ENCODE results near the gene CKAP4.

CKAP4 gene

DNA sequence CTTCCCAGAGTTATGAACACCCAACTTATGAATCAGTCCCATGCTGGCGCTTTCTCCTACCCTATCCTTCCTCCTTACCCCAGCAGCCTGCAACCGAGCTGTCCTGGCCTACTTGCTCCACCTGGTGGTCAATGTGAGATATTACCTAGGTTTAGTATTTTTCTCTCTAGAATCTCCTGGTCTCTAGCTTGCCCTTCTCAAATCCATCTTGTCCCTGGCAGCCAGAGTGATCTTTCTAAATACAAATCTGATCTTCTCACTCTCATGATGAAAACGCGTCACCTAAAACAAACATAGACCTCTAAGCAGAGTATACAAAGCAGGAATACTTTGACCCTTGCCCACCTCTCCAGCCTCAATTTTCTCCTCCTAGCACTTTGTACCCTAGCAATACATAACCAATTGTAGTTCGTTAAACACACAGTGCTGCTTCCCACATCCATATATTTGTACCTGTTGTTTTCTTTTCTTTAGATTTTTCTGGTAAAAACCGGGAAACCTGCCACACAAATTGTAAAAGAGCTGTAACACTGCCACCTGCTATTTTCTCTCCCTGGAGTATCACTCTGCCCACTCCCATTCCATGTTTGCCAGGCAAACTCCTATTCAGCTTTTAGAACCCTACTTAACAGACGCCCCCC lies 34.8 kb upstream of the CKAP4 start:
- Histone ChIP-seq H3K9ac (no peak overlapping the region), H4K20me1 (ENCODE audit: insufficient read depth) (no peaks in the 10 kb centered on the region), H3K4me1 (ENCODE audit: low read depth, poor library complexity, severe bottlenecking) (no peaks in the 10 kb centered on the region), H3K27ac (no peak overlapping the region), H3K79me2 (ENCODE audit: insufficient read depth, low read depth) (no peaks in the 10 kb centered on the region), H3K4me2 (no peak overlapping the region), H3K27me3 (ENCODE audit: insufficient read depth, low read depth) (no peaks in the 10 kb centered on the region), H2AFZ (ENCODE audit: low read depth) (no peak overlapping the region), H3K4me3 (IDR thresholded peaks at IDR 0.05; ENCODE audit: insufficient read depth, low read depth, low read length) (no peak overlapping the region), H3K36me3 (ENCODE audit: insufficient read depth) (no peaks in the 10 kb centered on the region)
- TF ChIP-seq, protein P1, sequence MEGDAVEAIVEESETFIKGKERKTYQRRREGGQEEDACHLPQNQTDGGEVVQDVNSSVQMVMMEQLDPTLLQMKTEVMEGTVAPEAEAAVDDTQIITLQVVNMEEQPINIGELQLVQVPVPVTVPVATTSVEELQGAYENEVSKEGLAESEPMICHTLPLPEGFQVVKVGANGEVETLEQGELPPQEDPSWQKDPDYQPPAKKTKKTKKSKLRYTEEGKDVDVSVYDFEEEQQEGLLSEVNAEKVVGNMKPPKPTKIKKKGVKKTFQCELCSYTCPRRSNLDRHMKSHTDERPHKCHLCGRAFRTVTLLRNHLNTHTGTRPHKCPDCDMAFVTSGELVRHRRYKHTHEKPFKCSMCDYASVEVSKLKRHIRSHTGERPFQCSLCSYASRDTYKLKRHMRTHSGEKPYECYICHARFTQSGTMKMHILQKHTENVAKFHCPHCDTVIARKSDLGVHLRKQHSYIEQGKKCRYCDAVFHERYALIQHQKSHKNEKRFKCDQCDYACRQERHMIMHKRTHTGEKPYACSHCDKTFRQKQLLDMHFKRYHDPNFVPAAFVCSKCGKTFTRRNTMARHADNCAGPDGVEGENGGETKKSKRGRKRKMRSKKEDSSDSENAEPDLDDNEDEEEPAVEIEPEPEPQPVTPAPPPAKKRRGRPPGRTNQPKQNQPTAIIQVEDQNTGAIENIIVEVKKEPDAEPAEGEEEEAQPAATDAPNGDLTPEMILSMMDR (conservative IDR thresholded peaks at IDR 0.05; ENCODE audit: low read depth, low read length): peak; percentile 87

DNA sequence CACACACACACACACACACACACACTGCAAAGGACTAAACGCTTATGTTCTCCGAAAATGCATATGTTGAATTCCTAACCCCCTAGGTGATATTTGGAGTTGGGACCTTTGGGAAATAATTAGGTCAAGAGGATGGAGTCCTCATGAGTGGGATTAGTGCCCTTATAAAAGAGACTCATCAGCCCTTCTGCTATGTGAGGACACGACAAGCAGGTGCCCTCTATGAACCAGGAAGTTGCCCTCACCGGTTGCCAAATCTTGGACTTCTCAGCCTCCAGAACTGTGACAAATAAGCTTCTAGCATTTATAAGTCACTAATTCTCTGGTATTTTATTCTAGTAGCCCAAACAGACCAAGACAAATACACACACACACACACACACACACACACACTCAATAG lies 34.0 kb upstream of the CKAP4 start:
- Histone ChIP-seq H3K36me3 (ENCODE audit: insufficient read depth) (no peaks in the 10 kb centered on the region), H3K27me3 (ENCODE audit: insufficient read depth, low read depth) (no peaks in the 10 kb centered on the region), H4K20me1 (ENCODE audit: insufficient read depth) (no peaks in the 10 kb centered on the region), H3K9ac (no peak overlapping the region), H3K79me2 (ENCODE audit: insufficient read depth, low read depth) (no peaks in the 10 kb centered on the region), H3K4me2 (no peak overlapping the region), H3K4me3 (IDR thresholded peaks at IDR 0.05; ENCODE audit: insufficient read depth, low read depth, low read length) (no peak overlapping the region), H2AFZ (ENCODE audit: low read depth) (no peak overlapping the region), H3K27ac (no peak overlapping the region), H3K4me1 (ENCODE audit: low read depth, poor library complexity, severe bottlenecking) (no peaks in the 10 kb centered on the region)
- TF ChIP-seq, protein P1 (conservative IDR thresholded peaks at IDR 0.05; ENCODE audit: low read depth, low read length): no peak

DNA sequence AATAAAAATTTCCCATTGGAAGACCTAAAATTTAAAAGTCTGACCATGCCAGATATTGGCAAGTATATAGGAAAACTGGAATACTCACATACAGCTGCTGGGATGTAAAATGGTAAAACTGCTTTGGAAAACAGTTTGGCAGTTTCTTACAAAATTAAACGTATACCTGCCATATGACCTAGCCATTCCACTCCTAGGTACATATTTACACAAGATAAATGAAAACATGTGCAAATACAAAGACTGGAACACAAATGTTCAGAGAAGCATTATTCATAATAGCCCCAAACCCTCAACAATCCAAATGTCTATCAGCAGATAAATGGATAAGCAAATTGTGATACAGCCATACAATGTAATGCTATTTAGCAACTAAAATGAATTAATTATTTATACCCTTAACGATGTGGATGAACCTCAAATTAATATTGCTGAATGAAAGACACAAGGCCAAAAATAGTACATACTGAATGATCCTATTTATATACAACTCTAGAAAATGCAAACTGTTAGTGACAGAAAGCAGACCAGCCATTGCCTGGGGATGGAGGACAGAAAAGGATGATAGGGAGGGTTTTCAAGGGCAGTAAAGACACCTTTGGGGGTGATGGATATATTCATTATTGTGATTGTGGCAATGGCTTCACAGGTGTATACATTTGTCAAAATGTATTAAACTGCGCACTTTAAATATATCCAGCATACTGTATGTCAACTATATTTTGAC lies 33.4 kb upstream of the CKAP4 start:
- no peak overlapping the region for H3K4me2 ChIP-seq
- H3K4me1 ChIP-seq (ENCODE audit: low read depth, poor library complexity, severe bottlenecking): no peaks in the 10 kb centered on the region
- no peaks in the 10 kb centered on the region for H3K27me3 ChIP-seq (ENCODE audit: insufficient read depth, low read depth)
- H3K4me3 ChIP-seq (IDR thresholded peaks at IDR 0.05; ENCODE audit: insufficient read depth, low read depth, low read length): no peak overlapping the region
- TF ChIP-seq, protein P1 (conservative IDR thresholded peaks at IDR 0.05; ENCODE audit: low read depth, low read length): no peak
- no peak overlapping the region for H3K27ac ChIP-seq
- H4K20me1 ChIP-seq (ENCODE audit: insufficient read depth): no peaks in the 10 kb centered on the region
- no peaks in the 10 kb centered on the region for H3K79me2 ChIP-seq (ENCODE audit: insufficient read depth, low read depth)
- H3K36me3 ChIP-seq (ENCODE audit: insufficient read depth): no peaks in the 10 kb centered on the region
- no peak overlapping the region for H2AFZ ChIP-seq (ENCODE audit: low read depth)
- H3K9ac ChIP-seq: no peak overlapping the region

DNA sequence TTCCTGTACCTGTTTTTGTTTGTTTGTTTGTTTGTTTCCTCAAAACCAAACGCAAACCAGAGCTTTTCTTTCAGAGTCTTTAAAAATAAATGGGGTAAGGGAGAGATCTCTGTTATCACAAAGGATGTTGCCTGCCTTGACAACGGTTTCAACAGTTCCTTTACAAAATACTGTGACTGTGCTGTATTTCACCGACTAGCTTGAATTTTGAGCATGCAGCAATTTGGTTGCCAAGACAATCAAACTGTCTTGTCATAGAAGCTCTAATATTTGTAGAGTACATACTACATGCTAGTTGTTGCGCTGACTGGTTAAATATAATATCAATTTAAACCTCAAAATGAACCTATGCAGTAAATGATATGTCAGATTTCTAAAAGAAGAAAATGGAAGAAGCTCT lies 32.3 kb upstream of the CKAP4 start:
- no peak overlapping the region for H3K27ac ChIP-seq
- H4K20me1 ChIP-seq (ENCODE audit: insufficient read depth): no peaks in the 10 kb centered on the region
- H3K79me2 ChIP-seq (ENCODE audit: insufficient read depth, low read depth): no peaks in the 10 kb centered on the region
- H3K4me2 ChIP-seq: no peak overlapping the region
- no peak overlapping the region for H2AFZ ChIP-seq (ENCODE audit: low read depth)
- H3K9ac ChIP-seq: no peak overlapping the region
- TF ChIP-seq, protein P1 (conservative IDR thresholded peaks at IDR 0.05; ENCODE audit: low read depth, low read length): no peak
- no peaks in the 10 kb centered on the region for H3K36me3 ChIP-seq (ENCODE audit: insufficient read depth)
- no peak overlapping the region for H3K4me3 ChIP-seq (IDR thresholded peaks at IDR 0.05; ENCODE audit: insufficient read depth, low read depth, low read length)
- no peaks in the 10 kb centered on the region for H3K27me3 ChIP-seq (ENCODE audit: insufficient read depth, low read depth)
- H3K4me1 ChIP-seq (ENCODE audit: low read depth, poor library complexity, severe bottlenecking): no peaks in the 10 kb centered on the region

Data from KMS-11 (cell line).